H1 (cell line): ENCODE measurements around the gene TNNC1.

Experiments used
- EP300 ChIP-seq, 2 experiments: IDR thresholded peaks; 1 replicate in 1 of 2; 2 replicates in 1 of 2; pipeline ENCODE4 v1.6.1; 2011 to 2012; ENCODE audit warnings: low read depth in 2 of 2, low read length in 2 of 2, mild to moderate bottlenecking in 2 of 2, borderline replicate concordance in 1 of 2, inconsistent platforms in 1 of 2, moderate library complexity in 1 of 2
- EZH2 ChIP-seq: fragments of 200-600 bp; sonication (generic); IDR thresholded peaks from 2 replicates; pipeline ENCODE4 v1.7.1; 2012; ENCODE audit warnings: low read depth, mild to moderate bottlenecking, moderate library complexity, low read length, inconsistent platforms; ENCODE audit not compliant: severe bottlenecking
- HDAC6 ChIP-seq: IDR thresholded peaks from one replicate; pipeline ENCODE4 v1.7.1; 2012; ENCODE audit warnings: low read depth, mild to moderate bottlenecking, inconsistent platforms, low read length, moderate library complexity
- JUN ChIP-seq: IDR thresholded peaks from 2 replicates; pipeline ENCODE4 v1.6.1; 2011; ENCODE audit warnings: low read depth, mild to moderate bottlenecking, improper control_type of control experiment, low read length
- MAFK ChIP-seq: IDR thresholded peaks from 2 replicates; pipeline ENCODE4 v1.6.1; 2012; ENCODE audit warnings: low read depth, mild to moderate bottlenecking, improper control_type of control experiment, low read length
- POLR2A ChIP-seq, 2 experiments: IDR thresholded peaks; 1 replicate in 1 of 2; 2 replicates in 1 of 2; pipeline ENCODE4 v1.6.1; 2011; ENCODE audit warnings: low read depth in 2 of 2, low read length in 2 of 2, mild to moderate bottlenecking in 2 of 2; ENCODE audit errors: control extremely low read depth in 1 of 2
- RFX5 ChIP-seq: IDR thresholded peaks from 2 replicates; pipeline ENCODE4 v1.6.1; 2011; ENCODE audit warnings: low read depth, low read length, improper control_type of control experiment, borderline replicate concordance
- RNF2 ChIP-seq: fragments of 200-900, 300-1000 bp; sonication (generic); IDR thresholded peaks from 2 replicates; pipeline ENCODE4 v1.7.1; 2016; ENCODE audit warnings: borderline replicate concordance, low read depth, mild to moderate bottlenecking, antibody characterized with exemption, low read length; ENCODE audit not compliant: poor library complexity, severe bottlenecking; ENCODE audit errors: missing control alignments
- YY1 ChIP-seq: IDR thresholded peaks from 2 replicates; pipeline ENCODE4 v1.6.1; 2011; ENCODE audit warnings: low read depth, mild to moderate bottlenecking, low read length
- TF ChIP-seq, protein P1 (sequence below), 3 experiments: IDR thresholded peaks; 1 replicate in 2 of 3; 2 replicates in 1 of 3; pipeline versions ENCODE4 v1.5.1 to v1.6.1; 2011; ENCODE audit warnings: low read length in 3 of 3, mild to moderate bottlenecking in 3 of 3, inconsistent platforms in 2 of 3, low read depth in 1 of 3, moderate library complexity in 1 of 3; ENCODE audit not compliant: insufficient read depth in 1 of 3; ENCODE audit errors: control extremely low read depth in 1 of 3
- TF ChIP-seq, protein P2 (sequence below): IDR thresholded peaks from 2 replicates; pipeline ENCODE4 v1.6.1; 2011; ENCODE audit warnings: low read length, improper control_type of control experiment

DNA sequence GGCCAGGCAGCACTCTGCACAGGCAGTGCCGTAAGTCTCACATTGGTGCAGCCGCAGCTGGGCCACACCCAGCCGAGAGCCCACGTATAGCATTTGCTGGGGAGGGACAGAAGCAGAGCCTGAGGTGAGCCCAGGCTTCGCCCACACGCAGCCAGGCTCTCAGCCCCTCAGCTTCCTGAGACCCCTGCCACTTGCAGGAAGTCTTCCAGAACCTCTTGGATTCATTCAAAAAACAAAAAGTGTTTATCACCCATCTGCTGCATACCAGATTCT lies 15.8 kb downstream of the TNNC1 start:
- TF ChIP-seq, protein P1, sequence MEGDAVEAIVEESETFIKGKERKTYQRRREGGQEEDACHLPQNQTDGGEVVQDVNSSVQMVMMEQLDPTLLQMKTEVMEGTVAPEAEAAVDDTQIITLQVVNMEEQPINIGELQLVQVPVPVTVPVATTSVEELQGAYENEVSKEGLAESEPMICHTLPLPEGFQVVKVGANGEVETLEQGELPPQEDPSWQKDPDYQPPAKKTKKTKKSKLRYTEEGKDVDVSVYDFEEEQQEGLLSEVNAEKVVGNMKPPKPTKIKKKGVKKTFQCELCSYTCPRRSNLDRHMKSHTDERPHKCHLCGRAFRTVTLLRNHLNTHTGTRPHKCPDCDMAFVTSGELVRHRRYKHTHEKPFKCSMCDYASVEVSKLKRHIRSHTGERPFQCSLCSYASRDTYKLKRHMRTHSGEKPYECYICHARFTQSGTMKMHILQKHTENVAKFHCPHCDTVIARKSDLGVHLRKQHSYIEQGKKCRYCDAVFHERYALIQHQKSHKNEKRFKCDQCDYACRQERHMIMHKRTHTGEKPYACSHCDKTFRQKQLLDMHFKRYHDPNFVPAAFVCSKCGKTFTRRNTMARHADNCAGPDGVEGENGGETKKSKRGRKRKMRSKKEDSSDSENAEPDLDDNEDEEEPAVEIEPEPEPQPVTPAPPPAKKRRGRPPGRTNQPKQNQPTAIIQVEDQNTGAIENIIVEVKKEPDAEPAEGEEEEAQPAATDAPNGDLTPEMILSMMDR (IDR thresholded peaks at IDR 0.05; ENCODE audit: control extremely low read depth in 1 of 3, insufficient read depth in 1 of 3, low read depth in 1 of 3, low read length in 3 of 3) = no peak
- TF ChIP-seq MAFK (no peak), RFX5 (no peak), YY1 (no peak), EP300 (IDR thresholded peaks at IDR 0.05; ENCODE audit: borderline replicate concordance in 1 of 2, low read depth in 2 of 2, low read length in 2 of 2) (no peak), RNF2 (no peak), POLR2A (IDR thresholded peaks at IDR 0.05; ENCODE audit: control extremely low read depth in 1 of 2, low read depth in 2 of 2, low read length in 2 of 2) (no peak), HDAC6 (no peak), EZH2 (no peak), JUN (no peak)
- TF ChIP-seq, protein P2, sequence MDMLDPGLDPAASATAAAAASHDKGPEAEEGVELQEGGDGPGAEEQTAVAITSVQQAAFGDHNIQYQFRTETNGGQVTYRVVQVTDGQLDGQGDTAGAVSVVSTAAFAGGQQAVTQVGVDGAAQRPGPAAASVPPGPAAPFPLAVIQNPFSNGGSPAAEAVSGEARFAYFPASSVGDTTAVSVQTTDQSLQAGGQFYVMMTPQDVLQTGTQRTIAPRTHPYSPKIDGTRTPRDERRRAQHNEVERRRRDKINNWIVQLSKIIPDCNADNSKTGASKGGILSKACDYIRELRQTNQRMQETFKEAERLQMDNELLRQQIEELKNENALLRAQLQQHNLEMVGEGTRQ = no peak
